HepG2 (cell line): ENCODE measurements around the gene GPR65.

Experiments used
- TF ChIP-seq, protein P1 (sequence below): IDR thresholded peaks from 2 replicates; pipeline ENCODE4 v1.6.1; 2012; ENCODE audit warnings: inconsistent platforms
- TF ChIP-seq, protein P2 (sequence below): sonication (generic); formaldehyde crosslinking; IDR thresholded peaks from 2 replicates; pipeline ENCODE4 v1.5.0; 2020; ENCODE audit warnings: mild to moderate bottlenecking, missing genetic modification reagents, moderate library complexity

DNA sequence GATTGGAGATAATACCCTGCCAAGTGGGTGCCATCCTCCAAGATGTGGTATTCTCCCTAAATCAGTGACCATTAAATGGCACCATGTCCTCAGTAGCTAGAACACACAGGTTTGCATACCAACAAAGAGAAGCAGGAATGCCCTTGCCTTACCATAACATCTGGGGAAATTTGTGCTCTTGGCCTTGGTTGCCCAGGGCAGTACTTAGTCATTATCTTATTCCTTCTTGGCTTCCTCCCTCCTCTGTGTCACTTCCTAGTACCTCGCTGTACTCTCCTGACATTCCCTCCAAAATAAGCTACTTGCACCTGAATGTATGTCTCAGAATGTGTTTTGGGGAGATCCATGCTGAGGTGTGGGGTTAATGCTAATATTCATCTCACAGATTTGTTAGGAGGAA lies 43.4 kb downstream of the GPR65 start:
- TF ChIP-seq, protein P1, sequence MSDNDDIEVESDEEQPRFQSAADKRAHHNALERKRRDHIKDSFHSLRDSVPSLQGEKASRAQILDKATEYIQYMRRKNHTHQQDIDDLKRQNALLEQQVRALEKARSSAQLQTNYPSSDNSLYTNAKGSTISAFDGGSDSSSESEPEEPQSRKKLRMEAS, result no peak
- TF ChIP-seq, protein P2, sequence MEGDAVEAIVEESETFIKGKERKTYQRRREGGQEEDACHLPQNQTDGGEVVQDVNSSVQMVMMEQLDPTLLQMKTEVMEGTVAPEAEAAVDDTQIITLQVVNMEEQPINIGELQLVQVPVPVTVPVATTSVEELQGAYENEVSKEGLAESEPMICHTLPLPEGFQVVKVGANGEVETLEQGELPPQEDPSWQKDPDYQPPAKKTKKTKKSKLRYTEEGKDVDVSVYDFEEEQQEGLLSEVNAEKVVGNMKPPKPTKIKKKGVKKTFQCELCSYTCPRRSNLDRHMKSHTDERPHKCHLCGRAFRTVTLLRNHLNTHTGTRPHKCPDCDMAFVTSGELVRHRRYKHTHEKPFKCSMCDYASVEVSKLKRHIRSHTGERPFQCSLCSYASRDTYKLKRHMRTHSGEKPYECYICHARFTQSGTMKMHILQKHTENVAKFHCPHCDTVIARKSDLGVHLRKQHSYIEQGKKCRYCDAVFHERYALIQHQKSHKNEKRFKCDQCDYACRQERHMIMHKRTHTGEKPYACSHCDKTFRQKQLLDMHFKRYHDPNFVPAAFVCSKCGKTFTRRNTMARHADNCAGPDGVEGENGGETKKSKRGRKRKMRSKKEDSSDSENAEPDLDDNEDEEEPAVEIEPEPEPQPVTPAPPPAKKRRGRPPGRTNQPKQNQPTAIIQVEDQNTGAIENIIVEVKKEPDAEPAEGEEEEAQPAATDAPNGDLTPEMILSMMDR (CRISPR knock-in tag), result no peak
